K562 (cell line): ENCODE results near the gene RSBN1L. TPM values are rescaled to one million over a fixed set of nuclear protein-coding genes. Genes with fewer than 3 reads are reported as not detected.

Source experiments
- BRF2 ChIP-seq: IDR thresholded peaks from 3 replicates; pipeline ENCODE4 v1.6.1; 2011; ENCODE audit warnings: borderline replicate concordance, mild to moderate bottlenecking; ENCODE audit not compliant: insufficient read length, insufficient read depth
- CEBPG ChIP-seq, 3 experiments: fragments of 200-800 bp in 1 of 3; sonication (Bioruptor generic) in 1 of 3; sonication (generic) in 1 of 3; formaldehyde crosslinking in 1 of 3; IDR thresholded peaks in 2 of 3; conservative IDR thresholded peaks in 1 of 3; 2 replicates each; pipeline versions ENCODE4 v1.6.1 to v1.8.0; 2016 to 2022; ENCODE audit warnings: missing compliant biosample characterization in 2 of 3, missing genetic modification characterization in 2 of 3, mild to moderate bottlenecking in 1 of 3, missing genetic modification reagents in 1 of 3
- E2F1 ChIP-seq: sonication (generic); formaldehyde crosslinking; IDR thresholded peaks from 2 replicates; pipeline ENCODE4 v1.8.1; 2023; ENCODE audit warnings: mild to moderate bottlenecking, missing genetic modification reagents, moderate library complexity
- ELF4 ChIP-seq: fragments of 450-650 bp; formaldehyde crosslinking; IDR thresholded peaks from 2 replicates; pipeline ENCODE4 v1.4.0; 2022; ENCODE audit warnings: missing genetic modification characterization
- FOS ChIP-seq: IDR thresholded peaks from 3 replicates; pipeline ENCODE4 v1.6.1; 2011; ENCODE audit not compliant: insufficient read length; ENCODE audit errors: extremely low read depth
- GABPA ChIP-seq: fragments of 200-800 bp; sonication (Bioruptor generic); conservative IDR thresholded peaks from 2 replicates; pipeline ENCODE4 v1.6.1; 2016; ENCODE audit warnings: low read depth, missing genetic modification characterization, missing compliant biosample characterization
- GTF3C2 ChIP-seq: IDR thresholded peaks from 3 replicates; pipeline ENCODE4 v1.6.1; 2011; ENCODE audit warnings: borderline replicate concordance, mild to moderate bottlenecking, moderate library complexity; ENCODE audit not compliant: insufficient read length; ENCODE audit errors: extremely low read depth
- MNT ChIP-seq, 2 experiments: fragments of 450-650 bp; conservative IDR thresholded peaks; 2 replicates each; pipeline ENCODE4 v1.6.1; 2017; ENCODE audit warnings: mild to moderate bottlenecking in 2 of 2, moderate library complexity in 2 of 2
- NBN ChIP-seq: fragments of 450-650 bp; IDR thresholded peaks from 2 replicates; pipeline ENCODE4 v1.6.1; 2016; ENCODE audit warnings: low read depth, mild to moderate bottlenecking
- NR2C2 ChIP-seq, 2 experiments: fragments of 200-800 bp in 1 of 2; sonication (Bioruptor generic) in 1 of 2; sonication (generic) in 1 of 2; formaldehyde crosslinking in 1 of 2; IDR thresholded peaks; 2 replicates each; pipeline versions ENCODE4 v1.6.1 to v1.8.0; 2016 to 2022; ENCODE audit warnings: mild to moderate bottlenecking in 1 of 2, missing compliant biosample characterization in 1 of 2, missing genetic modification characterization in 1 of 2, missing genetic modification reagents in 1 of 2
- PML ChIP-seq: IDR thresholded peaks from 2 replicates; pipeline ENCODE4 v1.6.1; 2012; ENCODE audit warnings: low read length, inconsistent platforms
- TAF1 ChIP-seq: IDR thresholded peaks from 2 replicates; pipeline ENCODE4 v1.6.1; 2011; ENCODE audit warnings: mild to moderate bottlenecking, low read length, moderate library complexity; ENCODE audit not compliant: insufficient read depth, control insufficient read depth, severe bottlenecking; ENCODE audit errors: extremely low read depth
- TGIF2 ChIP-seq: sonication (generic); formaldehyde crosslinking; IDR thresholded peaks from 2 replicates; pipeline ENCODE4 v1.8.1; 2022; ENCODE audit warnings: mild to moderate bottlenecking, missing genetic modification reagents, moderate library complexity
- THRA ChIP-seq: fragments of 450-650 bp; IDR thresholded peaks from 2 replicates; pipeline ENCODE4 v1.6.1; 2017; ENCODE audit warnings: mild to moderate bottlenecking, moderate library complexity
- ZNF445 ChIP-seq: fragments of 250-450 bp; sonication (Bioruptor Pico); IDR thresholded peaks from 2 replicates; pipeline ENCODE4 v1.4.0; 2020; ENCODE audit warnings: low read depth, mild to moderate bottlenecking, moderate library complexity
- ZNF707 ChIP-seq: fragments of 250-450 bp; sonication (Bioruptor Pico); conservative IDR thresholded peaks from 2 replicates; pipeline ENCODE4 v1.8.0; 2022; ENCODE audit warnings: inconsistent platforms, mild to moderate bottlenecking, moderate library complexity
- ZNF764 ChIP-seq: fragments of 250-450 bp; sonication (Bioruptor Pico); IDR thresholded peaks from 2 replicates; pipeline ENCODE4 v1.4.0; 2020; ENCODE audit warnings: low read depth, mild to moderate bottlenecking, moderate library complexity
- polyA plus RNA-seq, 8 experiments: library from polyadenylated mRNA; depleted of rRNA in 4 of 8; stranded (reverse) in 5 of 8; unstranded in 3 of 8; fragments of >200 nt; fragmentation: Nextera tagmentation in 2 of 8; fragmentation: Illumina TruSeq in 1 of 8; extraction: Ambion mirVana in 2 of 8; extraction: Trizol in 1 of 8; gene quantifications; 2 replicates each; pipeline versions ENCODE4 v1.2.1 to v1.2.3, GENCODE V29; 2011 to 2014; ENCODE audit warnings: inconsistent platforms in 1 of 8, missing spikeins in 1 of 8
- total RNA-seq, 7 experiments: library from RNA; depleted of rRNA in 6 of 7; stranded (reverse); fragments of >200 nt in 6 of 7; fragmentation: Illumina TruSeq in 2 of 7; extraction: Trizol in 2 of 7; gene quantifications; 2 replicates each; pipeline versions ENCODE4 v1.2.1 to v1.2.3, GENCODE V29; 2011 to 2021; ENCODE audit warnings: low replicate concordance in 1 of 7

RSBN1L gene
- total and polyA plus RNA-seq, 9 of the 15 experiments (the other 6 are each of a cell fraction or from before 2014, with no cell fraction given), result 6.2 to 35.2 (median 20.1) TPM

- TF ChIP-seq THRA, result no peak
- peak; percentile 34; the same call in 1 of the 2 replicates for TF ChIP-seq PML
- TF ChIP-seq ELF4 (CRISPR knock-in tag), result 0 out of 2 replicates have a peak, but pooled peaks have one; percentile 64
- no peak for TF ChIP-seq FOS
- TF ChIP-seq ZNF764 (CRISPR knock-in tag), result no peak; the same call in 1 of the 2 replicates
- TF ChIP-seq E2F1, result no peak
- TF ChIP-seq CEBPG (CRISPR knock-in tag; IDR thresholded peaks at IDR 0.05), result no peak
- TF ChIP-seq CEBPG (tag; conservative IDR thresholded peaks at IDR 0.05 in 1 of 2, IDR thresholded peaks at IDR 0.05 in 1 of 2), result no peak
- TF ChIP-seq GABPA, result no peak
- TF ChIP-seq ZNF707 (CRISPR knock-in tag), result no peak
- TF ChIP-seq TGIF2 (CRISPR knock-in tag), result no peak
- peak in 1 of 2 experiments; percentile 45; a peak in 2 of 4 replicates for TF ChIP-seq MNT (conservative IDR thresholded peaks at IDR 0.05)
- no peak for TF ChIP-seq GTF3C2
- TF ChIP-seq BRF2, result no peak
- no peak for TF ChIP-seq NBN
- peak; percentile 75 for TF ChIP-seq NR2C2 (CRISPR knock-in tag; IDR thresholded peaks at IDR 0.05)
- no peak for TF ChIP-seq NR2C2 (tag; IDR thresholded peaks at IDR 0.05)
- 0 out of 2 replicates have a peak, but pooled peaks have one; percentile 53 for TF ChIP-seq ZNF445
- TF ChIP-seq TAF1, result no peak
These were observed 101.6 kb downstream of the RSBN1L start (continued) for GRCh38 chr7:77797734-77798393.
